GM23338 (cell line): ENCODE measurements around the gene TAF4. TPM values are rescaled to one million over a fixed set of nuclear protein-coding genes. Genes with fewer than 3 reads are reported as not detected.

ENCODE experiments used
- ATAC-seq: fragments of 200-7000 bp; cut with Tn5 transposase; 3 replicates; pipeline ENCODE4 v1.9.1; 2020
- DNase-seq: peaks from one replicate; pipeline ENCODE4 v3.0.0-alpha.2; 2015; ENCODE audit warnings: low spot score
- H2AFZ ChIP-seq: fragments of 200-600 bp; sonication (generic); 2 replicates; pipeline ENCODE4 v1.8.0; 2016; ENCODE audit warnings: antibody characterized with exemption, mild to moderate bottlenecking, moderate library complexity
- H3F3A ChIP-seq: fragments of 200-600 bp; sonication (generic); replicated peaks from 2 replicates; pipeline ENCODE4 v1.8.0; 2017; ENCODE audit warnings: antibody characterized with exemption, mixed run types, low read depth
- H3K27ac ChIP-seq: fragments of 200-600 bp; sonication (generic); 2 replicates; pipeline ENCODE4 v1.6.1; 2016; ENCODE audit warnings: low read depth
- H3K27me3 ChIP-seq: fragments of 200-600 bp; sonication (generic); 2 replicates; pipeline ENCODE4 v1.8.0; 2016; ENCODE audit warnings: mild to moderate bottlenecking, mixed run types, moderate library complexity; ENCODE audit not compliant: insufficient read depth
- H3K36me3 ChIP-seq: fragments of 200-600 bp; sonication (generic); 2 replicates; pipeline ENCODE4 v1.8.0; 2016; ENCODE audit warnings: mild to moderate bottlenecking; ENCODE audit not compliant: insufficient read depth
- H3K4me1 ChIP-seq: fragments of 200-600 bp; sonication (generic); 2 replicates; pipeline ENCODE4 v1.8.0; 2016; ENCODE audit warnings: mild to moderate bottlenecking, moderate library complexity; ENCODE audit not compliant: insufficient read depth
- H3K4me2 ChIP-seq: fragments of 200-600 bp; sonication (generic); 2 replicates; pipeline ENCODE4 v1.7.1; 2017; ENCODE audit warnings: mixed run types
- H3K4me3 ChIP-seq: fragments of 200-600 bp; sonication (generic); 2 replicates; pipeline ENCODE4 v1.6.1; 2016; ENCODE audit warnings: mixed run types
- H3K79me2 ChIP-seq: fragments of 200-600 bp; sonication (generic); replicated peaks from 2 replicates; pipeline ENCODE4 v1.8.0; 2017; ENCODE audit warnings: mild to moderate bottlenecking; ENCODE audit not compliant: insufficient read depth
- H3K9me2 ChIP-seq: fragments of 200-600 bp; sonication (generic); 2 replicates; pipeline ENCODE4 v1.8.0; 2017; ENCODE audit not compliant: insufficient read depth
- H4K20me1 ChIP-seq: fragments of 200-600 bp; sonication (generic); replicated peaks from 2 replicates; pipeline ENCODE4 v1.8.0; 2017; ENCODE audit warnings: mild to moderate bottlenecking; ENCODE audit not compliant: insufficient read depth
- H3K27ac Mint-ChIP-seq: 2 replicates; pipeline ENCODE4 v1.8.0; 2020; ENCODE audit warnings: inconsistent platforms, mild to moderate bottlenecking, moderate library complexity, mixed read lengths
- H3K27me3 Mint-ChIP-seq: 3 replicates; pipeline ENCODE4 v1.8.0; 2022; ENCODE audit warnings: low read depth, mild to moderate bottlenecking, moderate library complexity, mixed read lengths, inconsistent platforms; ENCODE audit not compliant: insufficient read depth, poor library complexity
- H3K36me3 Mint-ChIP-seq: 3 replicates; pipeline ENCODE4 v1.8.0; 2021; ENCODE audit warnings: low read depth, mild to moderate bottlenecking, inconsistent platforms, moderate library complexity, mixed read lengths
- H3K4me1 Mint-ChIP-seq: 3 replicates; pipeline ENCODE4 v1.8.0; 2020; ENCODE audit warnings: mild to moderate bottlenecking, inconsistent platforms, mixed read lengths
- H3K4me3 Mint-ChIP-seq: 3 replicates; pipeline ENCODE4 v1.8.0; 2021; ENCODE audit warnings: moderate library complexity, mild to moderate bottlenecking, inconsistent platforms, mixed read lengths
- H3K9me3 Mint-ChIP-seq: 3 replicates; pipeline ENCODE4 v1.8.0; 2020; ENCODE audit warnings: moderate library complexity, mild to moderate bottlenecking, inconsistent platforms, mixed read lengths
- CREB1 ChIP-seq: fragments of 250-450 bp; sonication (Bioruptor Pico); IDR thresholded peaks from 2 replicates; pipeline ENCODE4 v1.5.0; 2020; ENCODE audit warnings: low read depth, mild to moderate bottlenecking, moderate library complexity
- CTCF ChIP-seq, 2 experiments: fragments of 200-600 bp in 1 of 2; sonication (generic) in 1 of 2; conservative IDR thresholded peaks; 2 replicates each; pipeline versions ENCODE4 v1.5.1 to v1.6.1; 2016 to 2017; ENCODE audit warnings: antibody characterized with exemption in 2 of 2, low read depth in 2 of 2, mild to moderate bottlenecking in 2 of 2, moderate library complexity in 1 of 2
- ETS1 ChIP-seq: IDR thresholded peaks from 2 replicates; pipeline ENCODE4 v1.6.1; 2016; ENCODE audit warnings: antibody characterized with exemption
- EZH2 ChIP-seq: fragments of 200-600 bp; sonication (generic); IDR thresholded peaks from one replicate; pipeline ENCODE4 v1.8.0; 2017; ENCODE audit warnings: antibody characterized with exemption, mild to moderate bottlenecking, low read depth; ENCODE audit not compliant: unreplicated experiment
- EZH2phosphoT487 ChIP-seq: fragments of 200-600 bp; sonication (generic); IDR thresholded peaks from one replicate; pipeline ENCODE4 v1.8.1; 2018; ENCODE audit warnings: antibody characterized with exemption; ENCODE audit not compliant: unreplicated experiment
- JUNB ChIP-seq: IDR thresholded peaks from one replicate; pipeline ENCODE4 v1.6.1; 2016; ENCODE audit warnings: antibody characterized with exemption; ENCODE audit not compliant: unreplicated experiment
- POLR2AphosphoS5 ChIP-seq: IDR thresholded peaks from 2 replicates; pipeline ENCODE4 v1.6.1; 2016; ENCODE audit warnings: antibody characterized with exemption, low read depth
- REST ChIP-seq: IDR thresholded peaks from one replicate; pipeline ENCODE4 v1.6.1; 2018; ENCODE audit warnings: antibody characterized with exemption; ENCODE audit not compliant: unreplicated experiment
- STAT1 ChIP-seq: IDR thresholded peaks from one replicate; pipeline ENCODE4 v1.6.1; 2016; ENCODE audit warnings: antibody characterized with exemption; ENCODE audit not compliant: unreplicated experiment
- ZNF331 ChIP-seq: fragments of 250-450 bp; sonication (Bioruptor Pico); IDR thresholded peaks from 2 replicates; pipeline ENCODE4 v1.5.0; 2020; ENCODE audit warnings: low read depth, mild to moderate bottlenecking, moderate library complexity
- polyA plus RNA-seq: library from polyadenylated mRNA; unstranded; fragments of >200 nt; fragmentation: Nextera tagmentation; extraction: Ambion mirVana; gene quantifications from 2 replicates; pipeline ENCODE4 v1.2.1, GENCODE V29; 2016
- total RNA-seq: library from RNA; depleted of rRNA; stranded (reverse); fragments of >200 nt; shearing (Covaris generic); gene quantifications from 2 replicates; pipeline ENCODE4 v1.2.3, GENCODE V29; 2014

TAF4 gene
- total and polyA plus RNA-seq, 2 experiments from 2014 or later: 7.2 to 60.0 TPM

GRCh38 chr20:62060631-62061541 lies 4.8 kb downstream of the TAF4 start:
- ATAC-seq (no peak), DNase-seq (no peak)
- Histone ChIP-seq H3K79me2 (peaks cover 71% of the 10 kb centered on the region), H3F3A (no peaks in the 10 kb centered on the region; the same call in 1 of the 2 replicates), H4K20me1 (peaks cover 61% of the 10 kb centered on the region), H3K4me3 (no peak overlapping the region), H2AFZ (no peak overlapping the region), H3K4me2 (no peak overlapping the region), H3K4me1 (peaks cover 13% of the 10 kb centered on the region; the same call in 1 of the 2 replicates), H3K27me3 (no peaks in the 10 kb centered on the region), H3K9me2 (no peaks in the 10 kb centered on the region), H3K27ac (no peak overlapping the region), H3K36me3 (no peaks in the 10 kb centered on the region)
- H3K27me3 Mint-ChIP-seq: peaks cover 7% of the 10 kb centered on the region
- peaks cover 19% of the 10 kb centered on the region for H3K36me3 Mint-ChIP-seq
- no peak overlapping the region for H3K27ac Mint-ChIP-seq
- peaks cover 21% of the 10 kb centered on the region for H3K4me1 Mint-ChIP-seq
- TF ChIP-seq ZNF331 (CRISPR knock-in tag) (no peak), CREB1 (CRISPR knock-in tag) (no peak)
- no peak overlapping the region for H3K4me3 Mint-ChIP-seq
- no peaks in the 10 kb centered on the region; the same call in 2 of the 3 replicates for H3K9me3 Mint-ChIP-seq

GRCh38 chr20:62059920-62060630 lies 5.6 kb downstream of the TAF4 start:
- Histone ChIP-seq H3K4me3 (no peak overlapping the region), H3K79me2 (peaks cover 80% of the 10 kb centered on the region), H3K36me3 (no peaks in the 10 kb centered on the region), H2AFZ (no peak overlapping the region), H3K4me2 (no peak overlapping the region), H3K27ac (peak overlapping the region; percentile 32; the same call in 1 of the 2 replicates), H4K20me1 (peaks cover 68% of the 10 kb centered on the region), H3K4me1 (peaks cover 13% of the 10 kb centered on the region; the same call in 1 of the 2 replicates), H3K27me3 (no peaks in the 10 kb centered on the region), H3K9me2 (no peaks in the 10 kb centered on the region), H3F3A (no peaks in the 10 kb centered on the region; the same call in 1 of the 2 replicates)
- Mint-ChIP-seq H3K27me3 (peaks cover 5% of the 10 kb centered on the region), H3K9me3 (peaks cover 2% of the 10 kb centered on the region; the same call in 2 of the 3 replicates), H3K4me3 (no peak overlapping the region), H3K27ac (no peak overlapping the region), H3K4me1 (peaks cover 21% of the 10 kb centered on the region), H3K36me3 (peaks cover 27% of the 10 kb centered on the region)
- DNase-seq: no peak
- no peak for TF ChIP-seq ETS1
- no peak for TF ChIP-seq ZNF331 (CRISPR knock-in tag)
- TF ChIP-seq EZH2: no peak
- TF ChIP-seq STAT1: no peak
- TF ChIP-seq EZH2phosphoT487: no peak
- TF ChIP-seq JUNB: no peak
- TF ChIP-seq CTCF (conservative IDR thresholded peaks at IDR 0.05; ENCODE audit: low read depth in 2 of 2): no peak
- no peak for TF ChIP-seq POLR2AphosphoS5
- no peak for TF ChIP-seq CREB1 (CRISPR knock-in tag)
- TF ChIP-seq REST: no peak
- ATAC-seq: no peak
